HG02938 (cell line): ENCODE data around the gene POTEI.
"Not testable (repeated sequence)": the region's sequence is repeated elsewhere in the genome, so short reads cannot be mapped to it uniquely, and the experiment has no call there.

Experiments
- ATAC-seq: cut with Tn5 transposase; IDR thresholded peaks from one replicate; pipeline ENCODE4 v1.9.1; 2021; ENCODE audit warnings: mild to moderate bottlenecking, moderate library complexity; ENCODE audit not compliant: unreplicated experiment

Gene POTEI

GRCh38 chr2:130509228-130509627 is at the start of gene POTEI:
TSS of gene POTEI (minus strand) at chr2:130509328. CDS start at chr2:130509235, 93 bp downstream.
- ATAC-seq = not testable (repeated sequence)

DNA sequence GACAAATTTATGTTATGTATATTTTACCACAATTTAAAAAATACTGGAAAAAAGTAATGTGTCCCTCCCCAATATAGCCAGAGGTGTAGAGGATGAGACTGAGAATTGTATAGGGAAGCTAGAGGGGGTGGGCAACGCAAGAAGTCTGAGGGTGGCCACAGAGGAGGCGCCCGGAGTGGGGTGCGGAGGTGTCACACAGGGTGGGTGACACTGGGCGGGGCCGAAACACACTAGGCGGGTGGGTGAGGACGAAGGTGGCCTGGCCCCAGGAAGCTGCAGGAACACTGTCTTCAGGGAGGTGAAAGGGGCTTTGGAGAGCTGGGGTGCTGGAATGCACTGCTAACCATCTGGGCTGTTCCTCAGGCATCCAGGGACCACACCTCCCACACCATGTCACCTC is 47.3 kb upstream of the POTEI start:
- not testable (repeated sequence) for ATAC-seq

GRCh38 chr2:130554178-130554577 is 45.0 kb upstream of the POTEI start:
- not testable (repeated sequence) for ATAC-seq

DNA sequence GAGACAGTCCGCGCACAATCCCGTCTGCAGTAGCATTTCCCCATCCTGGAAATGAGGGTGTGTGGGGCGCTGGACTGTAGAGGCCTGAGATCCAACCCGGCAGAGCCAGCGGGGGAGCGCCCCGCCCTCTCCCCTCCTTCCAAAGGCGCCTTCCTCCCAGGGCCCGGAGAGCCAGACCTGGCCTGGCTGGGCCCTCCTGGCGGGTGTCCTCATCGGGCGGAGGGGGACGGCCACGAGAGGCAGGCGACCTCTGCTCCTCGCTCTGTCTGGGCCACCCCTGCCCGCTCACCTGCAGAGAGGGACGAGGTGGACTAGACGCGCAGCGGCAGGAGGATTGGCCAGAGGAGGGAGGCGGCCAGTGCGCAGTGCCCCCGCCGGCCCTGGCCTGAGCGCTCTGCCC is 40.3 kb upstream of the POTEI start:
- not testable (repeated sequence) for ATAC-seq

DNA sequence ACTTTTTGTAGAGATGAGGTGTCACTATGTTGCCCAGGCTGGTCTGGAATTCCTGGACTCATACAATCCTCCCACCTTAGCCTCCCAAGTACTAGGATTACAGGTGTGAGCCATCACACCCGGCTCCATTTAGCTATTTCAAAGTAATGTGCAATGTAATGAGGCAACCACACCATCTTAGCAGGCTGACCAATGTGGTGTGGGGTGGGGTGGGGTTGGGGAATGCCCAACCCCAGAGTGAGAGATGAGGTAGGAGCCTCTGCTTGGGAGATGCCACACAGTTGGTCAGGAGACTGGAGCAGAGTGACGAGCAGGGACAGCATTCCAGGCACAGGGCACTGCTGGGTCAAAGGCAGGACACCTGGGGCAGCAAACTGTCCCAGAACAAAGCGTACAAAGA is 39.3 kb upstream of the POTEI start:
- ATAC-seq = not testable (repeated sequence)

DNA sequence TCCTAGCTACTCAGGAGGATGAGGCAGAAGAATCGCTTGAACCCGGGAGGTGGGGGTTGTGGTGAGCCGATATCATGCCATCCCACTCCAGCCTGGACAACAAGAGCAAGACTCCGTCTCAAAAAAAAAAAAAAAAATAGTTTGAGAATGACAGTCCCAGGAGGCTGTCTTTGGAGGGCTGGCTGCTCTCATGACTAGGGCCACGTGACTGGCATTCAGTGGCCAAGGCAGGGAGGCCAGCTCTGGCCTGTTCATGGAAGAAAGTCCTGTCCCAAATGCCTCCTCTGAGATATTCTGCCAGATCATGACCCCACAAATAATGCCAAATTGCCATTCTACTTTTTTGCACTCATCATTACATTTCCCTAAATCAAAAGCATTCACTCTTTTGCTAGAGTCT is 35.9 kb upstream of the POTEI start:
- ATAC-seq = not testable (repeated sequence)

DNA sequence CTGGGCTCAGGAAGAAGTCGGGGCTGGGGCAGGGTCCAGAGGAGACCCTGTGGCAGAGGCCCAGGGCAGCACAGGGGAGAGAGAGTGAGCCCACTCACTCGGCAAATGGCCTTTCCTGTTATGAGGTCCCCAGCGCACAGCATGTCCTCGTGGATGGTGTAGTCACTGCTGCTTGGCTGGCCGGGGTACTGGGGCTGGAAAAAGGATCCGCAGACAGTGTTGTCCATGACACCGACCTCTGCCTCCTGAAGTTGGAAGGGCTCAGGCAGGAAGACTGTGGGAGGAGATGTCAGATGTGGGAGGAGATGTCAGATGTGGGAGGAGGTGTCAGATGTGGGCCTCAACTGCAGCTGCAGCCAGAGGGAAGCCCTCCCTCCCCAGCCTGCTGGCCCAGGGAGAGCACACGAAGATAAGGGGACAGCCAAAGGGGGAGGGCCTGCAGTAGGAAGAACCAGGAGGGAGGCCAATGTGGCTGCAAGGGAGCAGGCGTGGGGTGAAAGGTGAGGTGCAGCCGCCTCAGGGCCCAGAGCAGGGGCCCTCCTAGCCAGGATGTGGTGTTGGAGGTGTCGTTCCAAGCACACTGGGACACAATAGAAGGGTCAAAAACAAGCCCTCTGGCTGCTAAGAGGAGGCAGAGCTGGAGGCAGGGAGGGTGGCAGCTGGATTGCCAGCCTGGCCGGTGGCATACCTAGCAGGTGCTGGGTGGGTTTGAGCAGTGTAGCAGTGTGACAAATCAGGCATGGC is 34.8 kb upstream of the POTEI start:
- ATAC-seq = not testable (repeated sequence)

GRCh38 chr2:130542789-130543188 is 33.7 kb upstream of the POTEI start:
- ATAC-seq = not testable (repeated sequence)

DNA sequence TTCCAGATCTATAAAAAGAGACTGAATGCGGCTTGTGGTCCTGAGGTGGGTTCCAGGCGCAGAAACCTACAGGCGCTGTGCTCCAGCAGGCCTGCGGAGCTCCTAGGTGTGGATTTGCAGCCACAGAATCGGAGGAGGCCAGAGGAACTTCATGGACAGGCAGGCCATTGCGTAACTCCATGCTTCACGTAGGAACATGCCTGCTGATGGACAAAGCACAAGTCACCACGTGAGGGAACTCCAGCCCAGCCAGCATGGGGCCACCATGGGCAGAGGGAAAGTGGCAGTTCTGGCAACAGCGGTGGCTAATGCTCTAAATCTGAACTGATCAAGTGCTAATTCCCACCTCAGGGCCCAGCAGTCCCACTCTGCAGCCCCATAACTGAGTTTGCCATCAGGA is 29.1 kb upstream of the POTEI start:
- ATAC-seq = not testable (repeated sequence)

GRCh38 chr2:130536654-130537053 is 27.5 kb upstream of the POTEI start:
- not testable (repeated sequence) for ATAC-seq

GRCh38 chr2:130531672-130532071 is 22.5 kb upstream of the POTEI start:
- ATAC-seq = not testable (repeated sequence)

DNA sequence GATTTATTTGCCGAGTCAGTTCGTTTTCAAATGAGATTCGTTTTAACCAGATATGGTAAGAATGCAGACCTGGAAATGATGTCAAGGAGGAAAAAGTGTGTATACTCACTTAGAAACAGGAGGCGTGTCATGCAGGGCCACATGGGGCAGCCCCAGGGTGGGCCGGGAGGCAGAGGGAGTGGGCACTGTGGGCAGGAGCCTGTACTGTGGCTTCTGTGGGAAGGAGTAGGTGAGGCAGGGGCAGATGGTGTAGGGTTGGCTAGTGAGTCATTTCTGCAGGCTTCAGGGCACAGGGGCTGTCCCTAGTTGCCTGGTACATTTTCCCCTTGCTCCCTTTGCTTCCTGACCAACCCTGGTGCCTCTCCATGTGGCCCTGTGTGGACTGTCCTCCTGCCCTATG is 22.1 kb upstream of the POTEI start:
- peak; percentile 62 for ATAC-seq

DNA sequence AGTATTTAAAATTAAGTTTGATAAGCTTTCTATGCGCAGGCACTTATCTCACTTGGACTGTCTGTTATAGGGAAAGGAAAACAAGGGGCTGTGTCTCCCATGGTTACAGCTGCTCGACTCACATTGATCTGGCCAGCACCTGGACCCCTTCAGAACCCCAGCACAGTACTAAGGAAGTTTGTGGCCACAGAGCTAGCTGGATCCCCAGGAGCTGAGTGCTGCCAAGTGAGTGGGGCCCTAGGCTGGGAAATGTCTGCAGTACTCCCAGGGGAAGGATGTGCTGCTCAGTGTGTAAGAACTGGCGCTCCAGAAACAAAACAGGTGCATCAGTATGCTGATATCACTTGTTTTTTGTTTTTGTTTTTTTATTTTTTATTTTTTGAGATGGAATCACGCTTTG is 21.1 kb upstream of the POTEI start:
- ATAC-seq = not testable (repeated sequence)

- ATAC-seq = not testable (repeated sequence)
These were observed 20.4 kb upstream of the POTEI start for GRCh38 chr2:130529545-130529944.

- ATAC-seq = not testable (repeated sequence)
These were observed 18.3 kb upstream of the POTEI start for GRCh38 chr2:130527365-130527967.

GRCh38 chr2:130522390-130522789 is 13.3 kb upstream of the POTEI start:
- not testable (repeated sequence) for ATAC-seq

- not testable (repeated sequence) for ATAC-seq
These were observed 11.9 kb upstream of the POTEI start, which contains the start of gene CFC1B for GRCh38 chr2:130520992-130521391. TSS of gene CFC1B (plus strand) at chr2:130521222. CDS start at chr2:130521485, 263 bp downstream.

- ATAC-seq = not testable (repeated sequence)
These were observed 9.5 kb upstream of the POTEI start for GRCh38 chr2:130518516-130519106.

DNA sequence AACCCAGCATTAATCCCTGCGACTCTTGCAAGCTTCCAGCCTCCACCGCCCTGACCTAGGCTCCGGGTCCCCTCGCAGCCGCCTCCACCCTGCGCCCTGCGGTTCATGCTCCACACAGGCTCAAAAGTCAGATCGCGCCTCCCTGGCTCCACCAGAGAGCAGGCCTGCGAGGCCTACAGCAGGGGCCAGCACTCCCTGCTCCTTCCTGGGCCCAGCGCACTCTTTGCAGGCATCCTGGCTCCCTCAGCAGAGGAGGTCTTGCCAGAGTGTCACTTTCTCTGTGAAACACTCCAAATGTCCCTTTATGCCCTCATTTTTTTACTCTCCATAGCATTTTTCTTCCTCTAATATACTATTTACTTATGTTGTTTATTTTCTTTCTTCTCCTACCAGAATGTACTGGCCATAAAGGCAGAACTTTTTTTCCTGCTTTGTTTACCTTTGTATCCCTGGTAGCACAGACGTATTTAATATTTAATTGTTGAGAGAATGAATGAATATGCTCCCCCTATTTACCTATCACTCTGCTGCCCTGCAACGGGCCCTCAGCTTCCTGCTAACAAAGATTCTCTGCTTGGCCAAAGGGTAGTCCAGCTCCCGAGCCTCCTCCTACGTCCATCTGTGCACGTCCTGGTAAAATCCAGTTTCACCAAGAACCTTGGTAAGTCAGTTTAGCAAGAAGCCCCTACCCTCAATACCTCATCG is 2.8 kb upstream of the POTEI start:
- ATAC-seq = not testable (repeated sequence)

- ATAC-seq = not testable (repeated sequence)
These were observed 1.9 kb upstream of the POTEI start for GRCh38 chr2:130510807-130511746.
